Stomach smooth muscle (tissue), 2 donors: ENCODE measurements around the gene NBL1.

Experiments
- H3K27ac ChIP-seq: one replicate; pipeline ENCODE4 v1.7.0; 2013; ENCODE audit warnings: mild to moderate bottlenecking, low read length, inconsistent platforms
- H3K27me3 ChIP-seq, 2 donors: one replicate each; pipeline ENCODE4 v1.7.0; 2013; ENCODE audit warnings: low read length in 2 of 2; ENCODE audit not compliant: insufficient read depth in 2 of 2, control insufficient read depth in 1 of 2
- H3K36me3 ChIP-seq, 2 donors: one replicate each; pipeline ENCODE4 v1.7.0; 2013; ENCODE audit warnings: low read length in 2 of 2; ENCODE audit not compliant: control insufficient read depth in 2 of 2, insufficient read depth in 2 of 2
- H3K4me1 ChIP-seq: one replicate; pipeline ENCODE4 v1.7.0; 2013; ENCODE audit warnings: low read length; ENCODE audit not compliant: control insufficient read depth, insufficient read depth
- H3K4me3 ChIP-seq, 2 donors: one replicate each; pipeline ENCODE4 v1.7.0; 2013; ENCODE audit warnings: low read length in 2 of 2
- H3K9ac ChIP-seq, 2 donors: one replicate each; pipeline ENCODE4 v1.7.0; 2013; ENCODE audit warnings: low read length in 2 of 2, mild to moderate bottlenecking in 1 of 2
- H3K9me3 ChIP-seq, 2 donors: one replicate each; pipeline ENCODE4 v1.7.0; 2013; ENCODE audit warnings: low read length in 2 of 2; ENCODE audit not compliant: control insufficient read depth in 2 of 2
- donor health status: healthy.
- donor health status: Pancreatic carcinoma.

NBL1 gene

GRCh38 chr1:19700079-19700777, 56.1 kb downstream of the NBL1 start:
- Histone ChIP-seq H3K9ac (no peak overlapping the region), H3K9me3 (no peaks in the 10 kb centered on the region), H3K4me3 (no peak overlapping the region), H3K27ac (no peak overlapping the region), H3K36me3 (peaks cover 12 to 17% of the 10 kb centered on the region in 2 donors), H3K4me1 (peaks cover 8% of the 10 kb centered on the region), H3K27me3 (no peaks in the 10 kb centered on the region)

GRCh38 chr1:19703280-19703679, 59.2 kb downstream of the NBL1 start:
- Histone ChIP-seq H3K9me3 (no peaks in the 10 kb centered on the region), H3K27ac (no peak overlapping the region), H3K4me1 (peaks cover 10% of the 10 kb centered on the region), H3K9ac (no peak overlapping the region), H3K27me3 (no peaks in the 10 kb centered on the region), H3K4me3 (no peak overlapping the region), H3K36me3 (peaks cover 11 to 12% of the 10 kb centered on the region in 2 donors)

GRCh38 chr1:19704247-19705113, 60.4 kb downstream of the NBL1 start:
- H3K36me3 ChIP-seq: peaks cover 8% of the 10 kb centered on the region in 2 donors
- peak overlapping the region in 1 of 2 donors; percentile 8 for H3K4me3 ChIP-seq
- peak overlapping the region; percentile 24 for H3K27ac ChIP-seq
- H3K4me1 ChIP-seq: peaks cover 10% of the 10 kb centered on the region
- H3K9me3 ChIP-seq: no peaks in the 10 kb centered on the region
- peak overlapping the region in 1 of 2 donors; percentile 36 for H3K9ac ChIP-seq
- no peaks in the 10 kb centered on the region for H3K27me3 ChIP-seq

DNA sequence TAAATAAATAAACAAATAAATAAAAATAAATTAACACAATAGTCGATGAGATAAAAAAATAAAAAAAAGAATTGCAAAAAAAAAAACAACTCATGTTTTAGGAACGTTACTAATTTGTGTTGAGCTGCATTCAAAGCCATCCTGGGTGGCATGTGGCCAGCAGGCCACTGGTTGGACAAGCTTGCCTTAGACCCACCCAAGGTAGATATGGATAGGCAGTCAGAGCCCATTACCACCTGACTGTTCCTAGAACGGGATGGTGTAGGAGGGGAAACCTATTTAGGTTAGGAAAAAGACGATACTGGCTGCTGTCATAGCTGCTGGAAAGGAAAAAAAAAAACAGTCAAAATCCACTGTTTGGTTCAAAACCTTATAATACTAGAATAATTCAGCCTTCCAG, 61.4 kb downstream of the NBL1 start:
- Histone ChIP-seq H3K9me3 (no peaks in the 10 kb centered on the region), H3K4me1 (peaks cover 10% of the 10 kb centered on the region), H3K4me3 (no peak overlapping the region), H3K27me3 (no peaks in the 10 kb centered on the region), H3K36me3 (peaks cover 6 to 7% of the 10 kb centered on the region in 2 donors), H3K9ac (no peak overlapping the region), H3K27ac (no peak overlapping the region)

GRCh38 chr1:19706136-19706535, 62.0 kb downstream of the NBL1 start:
- H3K27me3 ChIP-seq: no peaks in the 10 kb centered on the region
- H3K4me1 ChIP-seq: peaks cover 10% of the 10 kb centered on the region
- H3K4me3 ChIP-seq: no peak overlapping the region
- H3K9me3 ChIP-seq: no peaks in the 10 kb centered on the region
- H3K9ac ChIP-seq: no peak overlapping the region
- peaks cover 3 to 6% of the 10 kb centered on the region in 2 donors for H3K36me3 ChIP-seq
- H3K27ac ChIP-seq: no peak overlapping the region
